HCT116 (cell line): ENCODE data around the gene LXN. TPM values are rescaled to one million over a fixed set of nuclear protein-coding genes. Genes with fewer than 3 reads are reported as not detected.

ENCODE experiments used
- ATAC-seq: fragments of 200-7000 bp; cut with Tn5 transposase; 2 replicates; pipeline ENCODE4 v1.9.1; 2020; ENCODE audit warnings: mild to moderate bottlenecking, moderate library complexity
- BruUV-seq: library from RNA; stranded (reverse); fragments of 400-500 nt; replicated peaks from 2 replicates; lab custom pipeline; 2021; lab: Mats Ljungman, UMichigan
- CTCF ChIA-PET: fragments of 300-600 bp; sonication (Branson Sonifier 250); formaldehyde crosslinking; loops from one replicate; lab custom pipeline; 2021; ENCODE audit warnings: antibody characterized with exemption; lab: Charles Lee
- POLR2A ChIA-PET: fragments of 300-600, 350-600 bp; sonication (Branson Sonifier 250); formaldehyde crosslinking; loops from one replicate; lab custom pipeline; 2021; ENCODE audit warnings: antibody characterized with exemption; lab: Charles Lee
- RAD21 ChIA-PET, 2 experiments: fragments of 300-600 bp; sonication (Branson Sonifier 250); formaldehyde crosslinking; loops; one replicate each; lab custom pipeline; 2023; ENCODE audit warnings: low total read pairs in 2 of 2; ENCODE audit not compliant: uncharacterized antibody in 2 of 2, unreplicated experiment in 2 of 2, low non-redundant PET in 1 of 2; lab: Charles Lee
- DNase-seq: peaks from one replicate; pipeline ENCODE4 v3.0.0-alpha.2; 2010; ENCODE audit warnings: low read depth, low spot score
- H2AFZ ChIP-seq: fragments of 200-600 bp; shearing (Covaris generic), sonication (generic); 2 replicates; pipeline ENCODE4 v1.6.1; 2017; ENCODE audit warnings: low read depth, mixed run types, mixed read lengths, antibody characterized with exemption, low read length; ENCODE audit not compliant: poor library complexity, severe bottlenecking
- H3K27ac ChIP-seq: 2 replicates; pipeline ENCODE4 v1.5.1; 2012; ENCODE audit warnings: low read depth, low read length
- H3K27me3 ChIP-seq: fragments of 200-600 bp; sonication (generic); 2 replicates; pipeline ENCODE4 v1.6.1; 2016; ENCODE audit warnings: mixed run types, low read length, mixed read lengths; ENCODE audit not compliant: insufficient read depth
- H3K36me3 ChIP-seq, 2 experiments: fragments of 200-500 bp in 1 of 2; fragments of 200-600 bp in 1 of 2; sonication (Bioruptor generic) in 1 of 2; sonication (generic) in 1 of 2; 2 replicates each; pipeline versions ENCODE4 v1.5.1 to v1.6.1; 2014 to 2016; ENCODE audit warnings: low read length in 2 of 2, inconsistent platforms in 1 of 2, mixed read lengths in 1 of 2, mixed run types in 1 of 2; ENCODE audit not compliant: insufficient read depth in 2 of 2, control insufficient read depth in 1 of 2
- H3K4me1 ChIP-seq, 2 experiments: fragments of 200-600 bp in 1 of 2; sonication (generic) in 1 of 2; 2 replicates each; pipeline versions ENCODE4 v1.5.1 to v1.6.1; 2012 to 2017; ENCODE audit warnings: low read length in 2 of 2, inconsistent platforms in 1 of 2, mild to moderate bottlenecking in 1 of 2, mixed read lengths in 1 of 2, mixed run types in 1 of 2, moderate library complexity in 1 of 2; ENCODE audit not compliant: insufficient read depth in 2 of 2, control insufficient read depth in 1 of 2
- H3K4me2 ChIP-seq: fragments of 200-600 bp; sonication (generic); 2 replicates; pipeline ENCODE4 v1.6.1; 2017; ENCODE audit warnings: mixed run types, low read length, mixed read lengths
- H3K4me3 ChIP-seq, 2 experiments: fragments of 200-600 bp in 1 of 2; sonication (generic) in 1 of 2; replicated peaks in 1 of 2; 2 replicates each; pipeline ENCODE4 v1.5.1; 2011 to 2016; ENCODE audit warnings: low read length in 2 of 2, control low read depth in 1 of 2, low read depth in 1 of 2, mild to moderate bottlenecking in 1 of 2, mixed read lengths in 1 of 2, mixed run types in 1 of 2
- H3K79me2 ChIP-seq: fragments of 200-600 bp; sonication (generic); 2 replicates; pipeline ENCODE4 v1.6.1; 2017; ENCODE audit warnings: mild to moderate bottlenecking, mixed run types, low read length, moderate library complexity, mixed read lengths; ENCODE audit not compliant: insufficient read depth
- H3K9ac ChIP-seq: fragments of 200-600 bp; sonication (generic); 2 replicates; pipeline ENCODE4 v1.6.1; 2016; ENCODE audit warnings: low read length, mixed read lengths
- H3K9me2 ChIP-seq: fragments of 200-600 bp; sonication (generic), shearing (Covaris generic); 2 replicates; pipeline ENCODE4 v1.6.1; 2017; ENCODE audit warnings: mixed run types, mild to moderate bottlenecking, moderate library complexity; ENCODE audit not compliant: insufficient read depth
- H3K9me3 ChIP-seq, 2 experiments: fragments of 200-500 bp in 1 of 2; fragments of 200-600 bp in 1 of 2; sonication (Bioruptor generic) in 1 of 2; sonication (generic) in 1 of 2; 2 replicates each; pipeline ENCODE4 v1.6.1; 2014 to 2017; ENCODE audit warnings: low read length in 2 of 2, mixed read lengths in 2 of 2, inconsistent platforms in 1 of 2, low read depth in 1 of 2, mild to moderate bottlenecking in 1 of 2, mixed run types in 1 of 2, moderate library complexity in 1 of 2; ENCODE audit not compliant: control insufficient read depth in 1 of 2, insufficient read depth in 1 of 2
- H4K20me1 ChIP-seq: fragments of 200-600 bp; sonication (generic), shearing (Covaris generic); 2 replicates; pipeline ENCODE4 v1.6.1; 2017; ENCODE audit warnings: mixed run types, mild to moderate bottlenecking, moderate library complexity; ENCODE audit not compliant: insufficient read depth
- CBX3 ChIP-seq: IDR thresholded peaks from 2 replicates; pipeline ENCODE4 v1.6.1; 2012; ENCODE audit warnings: low read depth
- EGR1 ChIP-seq: IDR thresholded peaks from 2 replicates; pipeline ENCODE4 v1.6.1; 2012; ENCODE audit warnings: low read depth
- ELF1 ChIP-seq: IDR thresholded peaks from 2 replicates; pipeline ENCODE4 v1.6.1; 2012; ENCODE audit warnings: low read depth, borderline replicate concordance
- EZH2phosphoT487 ChIP-seq: fragments of 200-600 bp; IDR thresholded peaks from 2 replicates; pipeline ENCODE4 v1.6.1; 2018; ENCODE audit warnings: antibody characterized with exemption, borderline replicate concordance
- FOSL1 ChIP-seq: IDR thresholded peaks from 2 replicates; pipeline ENCODE4 v1.6.1; 2012; ENCODE audit warnings: low read depth
- JUND ChIP-seq: IDR thresholded peaks from 2 replicates; pipeline ENCODE4 v1.6.1; 2012
- POLR2A ChIP-seq: IDR thresholded peaks from 2 replicates; pipeline ENCODE4 v1.7.0; 2011; ENCODE audit warnings: borderline replicate concordance; ENCODE audit not compliant: insufficient read depth, insufficient read length; ENCODE audit errors: extremely low read depth
- SIN3A ChIP-seq: IDR thresholded peaks from 2 replicates; pipeline ENCODE4 v1.6.1; 2012; ENCODE audit warnings: low read depth
- SP1 ChIP-seq: IDR thresholded peaks from 2 replicates; pipeline ENCODE4 v1.6.1; 2012; ENCODE audit warnings: low read depth
- SRF ChIP-seq: IDR thresholded peaks from 2 replicates; pipeline ENCODE4 v1.6.1; 2012; ENCODE audit warnings: low read depth
- TCF7L2 ChIP-seq: IDR thresholded peaks from 2 replicates; pipeline ENCODE4 v1.7.0; 2011; ENCODE audit warnings: borderline replicate concordance, inconsistent platforms; ENCODE audit not compliant: insufficient read depth, insufficient read length; ENCODE audit errors: extremely low read depth
- YY1 ChIP-seq: IDR thresholded peaks from 2 replicates; pipeline ENCODE4 v1.6.1; 2011; ENCODE audit warnings: low read length, low read depth, moderate library complexity, mild to moderate bottlenecking; ENCODE audit not compliant: insufficient replicate concordance; ENCODE audit errors: extremely low read depth
- ZFX ChIP-seq: fragments of 450-650 bp; IDR thresholded peaks from 2 replicates; pipeline ENCODE4 v1.6.1; 2017
- ZNF274 ChIP-seq: fragments of 200-500 bp; sonication (Bioruptor generic); IDR thresholded peaks from 2 replicates; pipeline ENCODE4 v1.6.1; 2014; ENCODE audit warnings: mild to moderate bottlenecking, low read depth, low read length, inconsistent platforms
- intact Hi-C: fragments of 100-400 bp; cut with micrococcal nuclease; formaldehyde crosslinking; loops from 2 replicates; pipeline ENCODE4 v1.10.0; 2022
- total RNA-seq: library from RNA; stranded (reverse); gene quantifications from one replicate; pipeline ENCODE4 v1.2.1, GENCODE V29; 2021; ENCODE audit not compliant: unreplicated experiment
- TF ChIP-seq, protein P1 (sequence below): IDR thresholded peaks from 2 replicates; pipeline ENCODE4 v1.6.1; 2012; ENCODE audit warnings: low read depth
- TF ChIP-seq, protein P2 (sequence below): IDR thresholded peaks from 2 replicates; pipeline ENCODE4 v1.6.1; 2012
- TF ChIP-seq, protein P3 (sequence below): IDR thresholded peaks from 2 replicates; pipeline ENCODE4 v1.6.1; 2012

LXN gene
- total RNA-seq, 1 experiment from 2014 or later: not detected

DNA sequence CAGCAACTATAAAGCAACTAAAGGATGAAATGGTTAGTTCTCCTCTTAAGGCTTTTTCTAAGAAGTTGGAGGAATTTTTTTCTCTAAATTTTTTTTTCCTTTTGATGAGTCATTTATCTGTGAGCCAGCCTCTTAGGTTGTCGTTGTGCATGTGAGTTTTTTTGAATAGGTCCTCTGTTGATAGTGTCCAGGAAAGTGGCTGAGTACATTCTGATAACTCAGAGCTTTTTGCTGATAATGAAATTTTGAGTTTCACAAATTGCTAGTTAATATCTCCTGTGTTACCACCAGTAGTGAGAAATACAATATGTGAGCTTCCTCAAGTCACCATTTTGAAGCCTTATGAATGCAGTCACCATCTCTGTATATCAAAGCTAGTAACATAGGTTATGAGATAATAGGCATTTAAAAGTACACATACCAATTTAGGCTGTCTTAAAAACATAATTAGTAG lies 7.1 kb upstream of the LXN start:
- Histone ChIP-seq H3K9me3 (no peaks in the 10 kb centered on the region), H2AFZ (no peak overlapping the region), H3K36me3 (0 out of 4 replicates have a peak, but pooled peaks cover 0 to 4% of the 10 kb centered on the region in 2 experiments), H3K79me2 (no peaks in the 10 kb centered on the region), H4K20me1 (no peaks in the 10 kb centered on the region), H3K27me3 (no peaks in the 10 kb centered on the region), H3K27ac (no peak overlapping the region), H3K4me2 (no peak overlapping the region), H3K4me3 (no peak overlapping the region), H3K9ac (no peak overlapping the region), H3K4me1 (peaks cover 0 to 4% of the 10 kb centered on the region in 2 experiments; a peak in 1 of 4 replicates), H3K9me2 (no peaks in the 10 kb centered on the region)
- TF ChIP-seq SIN3A: no peak
- no peak for TF ChIP-seq CBX3
- TF ChIP-seq ZNF274: no peak
- TF ChIP-seq EGR1: no peak
- no peak for TF ChIP-seq ELF1
- no peak for DNase-seq
- ATAC-seq: no peak
- intact Hi-C loops: no loop called here
- BruUV-seq: no TSS peak
- ChIA-PET RAD21 (no interaction called here), CTCF (no interaction called here), POLR2A (interaction anchor here (0.5 kb wide), 1 partner anchor 35 kb away, joined by 4 read pairs; the partner anchor contains the start of gene GFM1)

DNA sequence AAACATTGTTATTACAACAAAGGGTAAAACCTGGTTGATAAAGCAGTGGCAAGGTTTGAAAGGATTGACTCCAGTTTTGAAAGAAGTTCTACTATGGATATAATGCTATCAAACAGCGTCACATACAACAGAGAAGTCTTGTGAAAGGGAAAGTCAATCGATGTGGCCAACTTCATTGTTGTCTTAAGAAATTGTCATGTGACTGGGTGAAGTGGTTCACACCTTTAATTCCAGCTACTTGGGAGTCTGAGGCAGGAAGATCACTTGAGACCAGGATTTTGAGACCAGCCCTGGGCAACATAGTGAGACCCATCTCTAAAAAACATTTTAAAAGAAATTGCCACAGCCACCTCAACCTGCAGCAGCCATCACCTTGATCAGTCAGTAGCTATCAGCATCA lies 6.2 kb upstream of the LXN start:
- ChIA-PET POLR2A (no interaction called here), RAD21 (no interaction called here), CTCF (no interaction called here)
- Histone ChIP-seq H3K4me3 (no peak overlapping the region), H3K79me2 (no peaks in the 10 kb centered on the region; the same call in 1 of the 2 replicates), H2AFZ (no peak overlapping the region), H3K4me1 (peaks cover 0 to 4% of the 10 kb centered on the region in 2 experiments; a peak in 1 of 4 replicates), H3K27ac (no peak overlapping the region), H3K9me2 (no peaks in the 10 kb centered on the region), H3K9ac (no peak overlapping the region), H3K4me2 (no peak overlapping the region), H3K27me3 (no peaks in the 10 kb centered on the region), H3K36me3 (0 out of 4 replicates have a peak, but pooled peaks cover 0 to 4% of the 10 kb centered on the region in 2 experiments), H4K20me1 (no peaks in the 10 kb centered on the region), H3K9me3 (no peaks in the 10 kb centered on the region)
- ATAC-seq (no peak), DNase-seq (no peak)
- intact Hi-C loops: no loop called here
- no TSS peak for BruUV-seq
- TF ChIP-seq ZFX (no peak), JUND (no peak), POLR2A (no peak), FOSL1 (no peak), TCF7L2 (no peak), EZH2phosphoT487 (no peak), CBX3 (no peak), YY1 (no peak), SP1 (no peak), SRF (no peak)
- TF ChIP-seq, protein P1, sequence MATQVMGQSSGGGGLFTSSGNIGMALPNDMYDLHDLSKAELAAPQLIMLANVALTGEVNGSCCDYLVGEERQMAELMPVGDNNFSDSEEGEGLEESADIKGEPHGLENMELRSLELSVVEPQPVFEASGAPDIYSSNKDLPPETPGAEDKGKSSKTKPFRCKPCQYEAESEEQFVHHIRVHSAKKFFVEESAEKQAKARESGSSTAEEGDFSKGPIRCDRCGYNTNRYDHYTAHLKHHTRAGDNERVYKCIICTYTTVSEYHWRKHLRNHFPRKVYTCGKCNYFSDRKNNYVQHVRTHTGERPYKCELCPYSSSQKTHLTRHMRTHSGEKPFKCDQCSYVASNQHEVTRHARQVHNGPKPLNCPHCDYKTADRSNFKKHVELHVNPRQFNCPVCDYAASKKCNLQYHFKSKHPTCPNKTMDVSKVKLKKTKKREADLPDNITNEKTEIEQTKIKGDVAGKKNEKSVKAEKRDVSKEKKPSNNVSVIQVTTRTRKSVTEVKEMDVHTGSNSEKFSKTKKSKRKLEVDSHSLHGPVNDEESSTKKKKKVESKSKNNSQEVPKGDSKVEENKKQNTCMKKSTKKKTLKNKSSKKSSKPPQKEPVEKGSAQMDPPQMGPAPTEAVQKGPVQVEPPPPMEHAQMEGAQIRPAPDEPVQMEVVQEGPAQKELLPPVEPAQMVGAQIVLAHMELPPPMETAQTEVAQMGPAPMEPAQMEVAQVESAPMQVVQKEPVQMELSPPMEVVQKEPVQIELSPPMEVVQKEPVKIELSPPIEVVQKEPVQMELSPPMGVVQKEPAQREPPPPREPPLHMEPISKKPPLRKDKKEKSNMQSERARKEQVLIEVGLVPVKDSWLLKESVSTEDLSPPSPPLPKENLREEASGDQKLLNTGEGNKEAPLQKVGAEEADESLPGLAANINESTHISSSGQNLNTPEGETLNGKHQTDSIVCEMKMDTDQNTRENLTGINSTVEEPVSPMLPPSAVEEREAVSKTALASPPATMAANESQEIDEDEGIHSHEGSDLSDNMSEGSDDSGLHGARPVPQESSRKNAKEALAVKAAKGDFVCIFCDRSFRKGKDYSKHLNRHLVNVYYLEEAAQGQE: no peak
- TF ChIP-seq, protein P2, sequence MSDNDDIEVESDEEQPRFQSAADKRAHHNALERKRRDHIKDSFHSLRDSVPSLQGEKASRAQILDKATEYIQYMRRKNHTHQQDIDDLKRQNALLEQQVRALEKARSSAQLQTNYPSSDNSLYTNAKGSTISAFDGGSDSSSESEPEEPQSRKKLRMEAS: no peak
- TF ChIP-seq, protein P3, sequence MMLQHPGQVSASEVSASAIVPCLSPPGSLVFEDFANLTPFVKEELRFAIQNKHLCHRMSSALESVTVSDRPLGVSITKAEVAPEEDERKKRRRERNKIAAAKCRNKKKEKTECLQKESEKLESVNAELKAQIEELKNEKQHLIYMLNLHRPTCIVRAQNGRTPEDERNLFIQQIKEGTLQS: no peak
